ENCODE data around the gene MBD6.

- TF ChIP-seq ZFP3 (CRISPR knock-in tag; IDR thresholded peaks at IDR 0.05) (no peak), CSRNP3 (CRISPR knock-in tag; IDR thresholded peaks at IDR 0.05) (no peak), CREB5 (CRISPR knock-in tag; IDR thresholded peaks at IDR 0.05; ENCODE audit: low read depth) (no peak), ZNF8 (CRISPR knock-in tag; IDR thresholded peaks at IDR 0.05) (no peak), ZFP30 (CRISPR knock-in tag; IDR thresholded peaks at IDR 0.05) (no peak), RARB (CRISPR knock-in tag; IDR thresholded peaks at IDR 0.05) (no peak), GLIS3 (CRISPR knock-in tag; IDR thresholded peaks at IDR 0.05) (no peak), ARNTL (CRISPR knock-in tag; IDR thresholded peaks at IDR 0.05; ENCODE audit: borderline replicate concordance, low read depth) (no peak), BACH2 (CRISPR knock-in tag; IDR thresholded peaks at IDR 0.05; ENCODE audit: borderline replicate concordance) (no peak), ESRRG (CRISPR knock-in tag; IDR thresholded peaks at IDR 0.05) (no peak), ZNF565 (CRISPR knock-in tag; conservative IDR thresholded peaks at IDR 0.05; ENCODE audit: low read depth) (no peak), POU6F1 (CRISPR knock-in tag; IDR thresholded peaks at IDR 0.05; ENCODE audit: borderline replicate concordance, low read depth) (no peak), OSR1 (CRISPR knock-in tag; IDR thresholded peaks at IDR 0.05) (no peak), PPARA (CRISPR knock-in tag; IDR thresholded peaks at IDR 0.05; ENCODE audit: borderline replicate concordance) (no peak)
These were observed 44.6 kb upstream of the MBD6 start for GRCh38 chr12:57477710-57478681.

Measured in SK-N-SH treated with all-trans-retinoic acid at 6 μM for 48 hours (cell line).